H1 (cell line): ENCODE measurements around the gene LCT. TPM values are rescaled to one million over a fixed set of nuclear protein-coding genes. Genes with fewer than 3 reads are reported as not detected.
A peak's percentile ranks its signal among the peaks of the same experiment; 100 is the strongest.

Source experiments
- ATF3 ChIP-seq: IDR thresholded peaks from 2 replicates; pipeline ENCODE4 v1.6.1; 2011; ENCODE audit warnings: low read depth, mild to moderate bottlenecking, low read length; ENCODE audit not compliant: insufficient read depth
- BCL11A ChIP-seq, 2 experiments: IDR thresholded peaks; one replicate each; pipeline ENCODE4 v1.6.1; 2011; ENCODE audit warnings: low read depth in 2 of 2, low read length in 2 of 2, mild to moderate bottlenecking in 2 of 2
- BRCA1 ChIP-seq: IDR thresholded peaks from 2 replicates; pipeline ENCODE4 v1.6.1; 2012; ENCODE audit warnings: low read depth, low read length, improper control_type of control experiment
- CEBPB ChIP-seq: IDR thresholded peaks from 2 replicates; pipeline ENCODE4 v1.6.1; 2012; ENCODE audit warnings: low read depth, low read length
- CHD2 ChIP-seq: IDR thresholded peaks from 2 replicates; pipeline ENCODE4 v1.6.1; 2012; ENCODE audit warnings: low read length, improper control_type of control experiment
- CREB1 ChIP-seq: IDR thresholded peaks from 2 replicates; pipeline ENCODE4 v1.6.1; 2012; ENCODE audit warnings: inconsistent platforms
- CTCF ChIP-seq, 3 experiments: IDR thresholded peaks; 1 replicate in 2 of 3; 2 replicates in 1 of 3; pipeline versions ENCODE4 v1.5.1 to v1.6.1; 2011; ENCODE audit warnings: low read length in 3 of 3, mild to moderate bottlenecking in 3 of 3, inconsistent platforms in 2 of 3, low read depth in 1 of 3, moderate library complexity in 1 of 3; ENCODE audit not compliant: insufficient read depth in 1 of 3; ENCODE audit errors: control extremely low read depth in 1 of 3
- E2F6 ChIP-seq: IDR thresholded peaks from 2 replicates; pipeline ENCODE4 v1.6.1; 2012; ENCODE audit warnings: inconsistent platforms
- EGR1 ChIP-seq: IDR thresholded peaks from 2 replicates; pipeline ENCODE4 v1.6.1; 2011; ENCODE audit warnings: low read depth, low read length, borderline replicate concordance
- FOSL1 ChIP-seq: IDR thresholded peaks from 2 replicates; pipeline ENCODE4 v1.6.1; 2011; ENCODE audit warnings: mild to moderate bottlenecking, low read depth, low read length, moderate library complexity; ENCODE audit not compliant: insufficient read depth
- HDAC2 ChIP-seq, 2 experiments: fragments of 300-600 bp in 1 of 2; sonication (generic) in 1 of 2; IDR thresholded peaks; 2 replicates each; pipeline ENCODE4 v1.6.1; 2011 to 2012; ENCODE audit warnings: low read depth in 2 of 2, low read length in 2 of 2, mild to moderate bottlenecking in 2 of 2, moderate library complexity in 2 of 2, borderline replicate concordance in 1 of 2, inconsistent platforms in 1 of 2
- HDAC6 ChIP-seq: IDR thresholded peaks from one replicate; pipeline ENCODE4 v1.7.1; 2012; ENCODE audit warnings: low read depth, mild to moderate bottlenecking, inconsistent platforms, low read length, moderate library complexity
- JUND ChIP-seq: IDR thresholded peaks from 2 replicates; pipeline ENCODE4 v1.6.1; 2011; ENCODE audit warnings: mild to moderate bottlenecking, improper control_type of control experiment, low read length
- MAFK ChIP-seq: IDR thresholded peaks from 2 replicates; pipeline ENCODE4 v1.6.1; 2012; ENCODE audit warnings: low read depth, mild to moderate bottlenecking, improper control_type of control experiment, low read length
- POLR2A ChIP-seq, 2 experiments: IDR thresholded peaks; 1 replicate in 1 of 2; 2 replicates in 1 of 2; pipeline ENCODE4 v1.6.1; 2011; ENCODE audit warnings: low read depth in 2 of 2, low read length in 2 of 2, mild to moderate bottlenecking in 2 of 2; ENCODE audit errors: control extremely low read depth in 1 of 2
- POU5F1 ChIP-seq: IDR thresholded peaks from 2 replicates; pipeline ENCODE4 v1.6.1; 2011; ENCODE audit warnings: low read depth, mild to moderate bottlenecking, low read length, moderate library complexity
- RAD21 ChIP-seq, 2 experiments: IDR thresholded peaks in 1 of 2; conservative IDR thresholded peaks in 1 of 2; 2 replicates each; pipeline ENCODE4 v1.6.1; 2011; ENCODE audit warnings: low read depth in 2 of 2, low read length in 2 of 2, improper control_type of control experiment in 1 of 2, inconsistent platforms in 1 of 2, mild to moderate bottlenecking in 1 of 2, moderate library complexity in 1 of 2
- RXRA ChIP-seq: IDR thresholded peaks from 2 replicates; pipeline ENCODE4 v1.6.1; 2011; ENCODE audit warnings: low read depth, mild to moderate bottlenecking, low read length, moderate library complexity; ENCODE audit not compliant: insufficient read depth
- TCF12 ChIP-seq: IDR thresholded peaks from 2 replicates; pipeline ENCODE4 v1.6.1; 2011; ENCODE audit warnings: low read depth, mild to moderate bottlenecking, low read length
- USF2 ChIP-seq: IDR thresholded peaks from 2 replicates; pipeline ENCODE4 v1.6.1; 2011; ENCODE audit warnings: low read length, improper control_type of control experiment
- polyA plus RNA-seq, 7 experiments: library from polyadenylated mRNA; depleted of rRNA in 3 of 7; stranded (reverse) in 5 of 7; unstranded in 2 of 7; fragments of >200 nt in 5 of 7; fragments of 200-250 nt in 2 of 7; gene quantifications; 1 replicate in 5 of 7; 2 replicates in 1 of 7; 4 replicates in 1 of 7; pipeline versions ENCODE4 v1.2.1 to v1.2.3, GENCODE V29; 2011 to 2013; ENCODE audit warnings: missing spikeins in 2 of 7, mixed read lengths in 2 of 7
- total RNA-seq: library from RNA; stranded (reverse); fragmentation: NEBNext Ultra II Directional; extraction: Animal tissue kit (Norgen Biotek cat#: 25700); gene quantifications from 2 replicates; pipeline ENCODE4 v1.2.1, GENCODE V29; 2021

The LCT gene
- total and polyA plus RNA-seq, 2 of the 8 experiments (the other 6 are each of a cell fraction or from before 2014, with no cell fraction given) = 0.06 TPM; not detected in 1

- TF ChIP-seq CTCF (IDR thresholded peaks at IDR 0.05; ENCODE audit: control extremely low read depth in 1 of 3, insufficient read depth in 1 of 3, low read depth in 1 of 3, low read length in 3 of 3) (peak; percentile 63 to 74 (median 69)), TCF12 (no peak), MAFK (peak; percentile 23; the same call in 1 of the 2 replicates), HDAC6 (no peak), FOSL1 (no peak), BCL11A (IDR thresholded peaks at IDR 0.05; ENCODE audit: low read depth in 2 of 2, low read length in 2 of 2) (no peak), ATF3 (no peak), E2F6 (peak; percentile 39; the same call in 1 of the 2 replicates), RXRA (no peak), RAD21 (IDR thresholded peaks at IDR 0.05 in 1 of 2, conservative IDR thresholded peaks at IDR 0.05 in 1 of 2; ENCODE audit: low read depth in 2 of 2, low read length in 2 of 2) (peak; percentile 63 to 66), EGR1 (no peak), HDAC2 (IDR thresholded peaks at IDR 0.05; ENCODE audit: borderline replicate concordance in 1 of 2, low read depth in 2 of 2, low read length in 2 of 2) (no peak), CHD2 (no peak), JUND (no peak), CEBPB (no peak), BRCA1 (no peak), POLR2A (IDR thresholded peaks at IDR 0.05; ENCODE audit: control extremely low read depth in 1 of 2, low read depth in 2 of 2, low read length in 2 of 2) (no peak), POU5F1 (no peak), USF2 (no peak), CREB1 (peak; percentile 31; the same call in 1 of the 2 replicates)
These were observed 17.9 kb downstream of the LCT start (continued) for GRCh38 chr2:135818937-135819610.
